Glomerular visceral epithelial cell (primary cell): ENCODE measurements around the gene GCC1.

Experiments used
- DNase-seq: peaks from one replicate; pipeline ENCODE4 v3.0.0-alpha.2; 2016; ENCODE audit errors: extremely low spot score

Gene GCC1, protein sequence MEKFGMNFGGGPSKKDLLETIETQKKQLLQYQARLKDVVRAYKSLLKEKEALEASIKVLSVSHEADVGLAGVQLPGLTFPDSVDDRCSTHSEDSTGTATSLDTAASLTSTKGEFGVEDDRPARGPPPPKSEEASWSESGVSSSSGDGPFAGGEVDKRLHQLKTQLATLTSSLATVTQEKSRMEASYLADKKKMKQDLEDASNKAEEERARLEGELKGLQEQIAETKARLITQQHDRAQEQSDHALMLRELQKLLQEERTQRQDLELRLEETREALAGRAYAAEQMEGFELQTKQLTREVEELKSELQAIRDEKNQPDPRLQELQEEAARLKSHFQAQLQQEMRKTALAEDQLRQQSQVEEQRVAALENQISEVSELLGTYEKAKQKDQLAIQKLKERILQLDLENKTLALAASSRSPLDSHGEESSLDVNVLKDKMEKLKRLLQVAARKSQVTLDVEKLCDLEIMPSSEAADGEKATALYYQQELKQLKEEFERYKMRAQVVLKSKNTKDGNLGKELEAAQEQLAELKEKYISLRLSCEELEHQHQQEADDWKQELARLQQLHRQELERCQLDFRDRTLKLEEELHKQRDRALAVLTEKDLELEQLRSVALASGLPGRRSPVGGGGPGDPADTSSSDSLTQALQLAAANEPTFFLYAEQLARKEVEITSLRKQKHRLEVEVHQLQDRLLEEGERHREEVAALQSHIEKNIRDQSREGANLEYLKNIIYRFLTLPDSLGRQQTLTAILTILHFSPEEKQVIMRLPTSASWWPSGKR

DNA sequence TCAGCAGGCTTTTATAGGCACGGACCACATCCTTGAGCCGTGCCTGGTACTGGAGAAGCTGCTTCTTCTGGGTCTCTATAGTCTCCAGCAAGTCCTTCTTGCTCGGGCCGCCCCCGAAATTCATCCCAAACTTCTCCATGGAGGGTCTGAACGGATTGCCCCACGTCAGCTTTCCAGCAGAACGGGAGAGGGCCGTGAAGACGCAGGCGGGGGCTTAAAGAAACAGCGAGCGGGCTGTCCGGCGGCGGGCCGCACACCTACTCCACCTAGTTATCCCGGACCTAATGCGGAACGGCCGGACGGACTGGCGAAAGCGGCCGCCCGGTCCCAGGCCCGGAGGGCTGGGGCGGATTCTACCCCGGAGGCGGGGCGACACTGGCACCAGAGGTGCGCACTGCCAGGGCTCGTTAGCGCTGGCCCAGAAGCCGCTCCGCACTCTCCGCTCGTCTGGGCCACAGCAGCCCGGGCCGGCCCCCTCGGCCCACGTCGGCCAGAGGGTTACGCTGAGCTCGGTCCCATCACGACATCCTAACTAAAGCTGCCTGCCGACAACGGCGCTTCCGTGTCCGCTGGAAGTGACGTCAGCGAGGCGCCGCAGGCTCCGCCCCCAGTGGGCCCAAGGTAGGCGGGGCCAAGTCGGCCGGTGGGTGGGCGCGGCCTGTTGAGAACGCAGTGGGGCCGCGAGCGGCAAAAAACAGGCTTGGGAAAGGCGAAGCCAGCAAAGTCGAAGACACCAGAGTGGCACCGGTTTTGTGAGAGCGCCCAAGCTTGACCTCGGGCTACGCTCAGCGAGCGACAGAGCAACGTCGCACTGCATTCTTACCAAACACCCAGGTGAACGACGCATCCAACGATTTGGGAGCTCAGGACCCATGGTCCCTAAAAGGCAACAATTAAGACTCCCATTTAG, at the start of gene GCC1:
Gene GCC1, minus strand, starts transcription at position 553 of the 910 bp plus-strand sequence. Its CDS starts 414 bp downstream, at position 139.
- DNase-seq, result peak; percentile 84

GRCh38 chr7:127632276-127632910, 47.0 kb upstream of the GCC1 start:
- no peak for DNase-seq

DNA sequence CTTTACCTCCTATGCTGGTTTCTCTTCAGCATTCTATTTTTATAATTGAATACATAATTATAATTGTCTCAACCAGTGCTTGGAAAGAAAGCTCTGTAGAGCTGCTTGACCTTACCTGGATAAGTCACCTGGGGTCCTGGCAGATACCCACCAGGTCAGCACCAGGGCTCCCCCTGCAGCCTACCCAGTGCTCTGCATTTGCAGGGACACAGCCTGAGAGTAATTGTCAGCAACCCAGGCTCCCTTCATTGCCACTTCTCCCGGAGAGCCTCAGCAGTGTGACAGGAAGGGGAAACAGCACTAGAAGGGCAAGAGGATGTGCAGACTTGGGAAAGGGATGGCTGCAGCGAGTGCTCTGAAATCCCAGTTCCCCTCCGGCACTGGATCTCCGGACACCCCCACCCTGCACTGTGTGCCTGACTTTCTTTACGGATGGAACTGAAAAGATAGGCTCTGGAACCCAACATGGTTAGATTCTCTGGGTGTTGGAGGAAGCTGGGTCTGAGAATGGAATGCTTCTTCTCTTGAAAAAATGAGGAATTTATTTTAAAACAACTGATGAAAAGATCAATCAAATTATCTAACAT, 44.0 kb upstream of the GCC1 start:
- DNase-seq, result no peak

GRCh38 chr7:127628445-127628844, 43.0 kb upstream of the GCC1 start:
- no peak for DNase-seq

- DNase-seq, result no peak
Measured at GRCh38 chr7:127625331-127625730, 39.9 kb upstream of the GCC1 start.

DNA sequence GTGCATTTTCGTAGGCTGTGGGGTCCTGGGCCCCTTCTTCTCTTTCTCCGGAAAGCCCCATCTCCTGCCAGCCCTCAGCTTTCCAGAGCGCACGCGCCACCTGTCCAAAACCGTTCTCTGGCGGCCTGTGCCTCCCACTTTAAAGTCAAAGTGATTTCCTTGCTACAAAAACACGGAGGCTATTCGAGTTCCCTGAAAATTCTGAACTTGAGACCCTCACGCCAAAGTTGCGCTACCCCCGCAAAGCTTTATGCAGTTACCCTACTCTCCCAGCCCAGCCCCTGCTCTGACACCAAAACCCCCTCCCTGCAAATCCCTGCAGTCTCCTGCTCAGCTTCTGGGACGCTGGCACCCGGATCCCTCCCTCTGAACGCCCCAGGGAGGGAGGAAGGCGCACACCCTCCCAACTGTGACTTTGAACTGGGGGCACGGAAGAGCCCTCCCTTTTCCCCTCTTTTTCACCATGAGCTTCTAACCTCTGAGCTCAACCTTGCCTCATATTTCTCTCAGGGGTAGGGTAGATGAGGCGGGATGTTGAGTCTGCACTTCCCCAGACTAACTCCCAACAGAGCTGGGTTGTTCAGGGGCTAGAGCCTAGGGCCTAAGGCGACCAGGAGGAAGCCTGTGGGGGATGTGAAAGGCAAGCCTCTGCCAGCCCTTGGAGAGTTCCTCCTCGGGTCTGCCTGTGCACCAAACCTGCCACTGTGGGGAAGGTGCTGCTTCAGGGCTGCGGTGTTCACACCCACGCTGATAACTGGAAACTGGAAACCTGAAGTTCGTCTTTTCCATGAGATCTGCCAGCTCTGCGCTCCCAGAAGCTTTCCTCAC, 35.2 kb upstream of the GCC1 start:
- no peak for DNase-seq

- DNase-seq, result no peak
Measured at GRCh38 chr7:127619681-127620405, 34.4 kb upstream of the GCC1 start.

DNA sequence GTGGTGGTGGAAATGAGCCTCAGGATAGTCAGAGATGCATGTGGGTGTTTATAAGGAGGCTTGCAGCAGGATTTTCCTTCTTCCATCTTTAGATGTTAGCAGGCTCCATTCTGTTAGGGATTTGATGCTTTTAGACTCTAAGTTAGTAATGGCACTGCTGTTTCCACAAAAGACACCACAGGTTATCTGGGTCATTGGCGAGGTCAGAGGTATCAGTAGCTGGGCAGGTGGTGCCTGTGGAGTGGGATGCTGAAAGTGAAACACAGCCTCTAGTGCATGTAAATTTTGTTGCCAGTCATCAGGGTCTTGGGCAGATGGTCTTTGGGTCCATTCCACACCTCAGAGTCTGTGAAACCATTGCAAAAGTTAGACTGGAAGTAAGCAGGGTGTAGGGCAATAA, 33.4 kb upstream of the GCC1 start:
- DNase-seq, result no peak

- DNase-seq, result no peak
Measured at GRCh38 chr7:127618042-127618441, 32.6 kb upstream of the GCC1 start, which contains the start of gene PAX4. Gene PAX4 (minus strand): TSS chr7:127618142. CDS start chr7:127615928, 2,214 bp downstream.

GRCh38 chr7:127616724-127617123, 31.3 kb upstream of the GCC1 start:
- no peak for DNase-seq

DNA sequence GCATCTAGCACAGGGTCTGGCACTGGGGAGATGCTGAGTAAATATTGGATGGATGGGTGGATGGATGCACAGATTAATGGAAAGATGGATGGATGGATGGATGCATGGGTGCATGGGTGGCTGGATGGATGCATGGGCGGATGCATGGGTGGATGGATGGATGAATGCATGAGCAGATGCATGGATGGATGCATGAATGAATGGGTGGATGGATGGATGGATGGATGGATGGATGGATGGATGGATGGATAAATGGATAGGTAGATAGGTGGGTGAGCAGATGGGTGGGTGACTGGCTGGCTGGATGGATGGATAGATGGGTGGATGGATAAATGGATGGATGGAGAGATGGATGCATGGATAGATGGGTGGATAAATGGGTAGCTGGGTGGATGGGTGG, 26.9 kb upstream of the GCC1 start:
- no peak for DNase-seq

DNA sequence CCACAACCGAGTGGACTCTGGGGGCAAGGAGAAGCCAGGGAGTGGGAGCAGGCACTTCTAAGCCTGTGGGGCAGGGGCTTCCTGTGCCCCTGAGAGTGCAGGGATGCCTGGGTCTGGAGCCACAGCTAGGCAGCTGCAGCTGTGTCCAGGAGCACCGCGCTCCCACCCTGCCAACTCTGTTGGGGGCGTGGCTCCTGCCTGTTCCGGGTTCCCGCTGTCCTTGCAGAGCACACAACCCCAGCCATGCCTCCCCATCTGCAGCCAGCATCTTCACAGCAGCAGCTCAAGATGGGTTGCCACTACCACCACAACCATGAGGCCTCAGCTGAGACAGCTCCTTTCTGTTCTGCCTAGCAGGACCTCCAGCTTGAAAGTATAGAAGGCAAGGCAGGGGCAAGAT, 23.9 kb upstream of the GCC1 start:
- no peak for DNase-seq

- no peak for DNase-seq
Measured at GRCh38 chr7:127608446-127608845, 23.1 kb upstream of the GCC1 start.

DNA sequence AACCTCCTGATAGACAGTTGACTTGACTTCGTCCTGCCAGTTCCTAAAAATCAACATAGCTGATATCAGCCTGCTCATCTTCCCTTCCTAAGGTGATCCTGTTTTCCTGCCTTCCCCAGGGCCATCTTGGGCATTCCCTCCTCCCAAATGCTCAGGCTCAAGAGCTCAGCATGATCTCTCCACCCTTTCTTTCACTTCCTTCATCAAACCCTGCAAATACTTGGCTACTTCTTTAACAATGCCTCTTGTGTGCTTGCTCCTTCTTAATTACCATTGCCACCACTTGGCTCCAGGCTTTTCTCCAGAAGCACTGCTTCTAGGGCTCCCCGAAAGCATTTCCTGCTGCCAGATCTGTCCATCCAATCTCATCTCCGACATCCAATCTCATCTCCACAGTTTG, 15.5 kb upstream of the GCC1 start:
- DNase-seq, result no peak

GRCh38 chr7:127598318-127598717, 12.9 kb upstream of the GCC1 start:
- DNase-seq, result no peak

DNA sequence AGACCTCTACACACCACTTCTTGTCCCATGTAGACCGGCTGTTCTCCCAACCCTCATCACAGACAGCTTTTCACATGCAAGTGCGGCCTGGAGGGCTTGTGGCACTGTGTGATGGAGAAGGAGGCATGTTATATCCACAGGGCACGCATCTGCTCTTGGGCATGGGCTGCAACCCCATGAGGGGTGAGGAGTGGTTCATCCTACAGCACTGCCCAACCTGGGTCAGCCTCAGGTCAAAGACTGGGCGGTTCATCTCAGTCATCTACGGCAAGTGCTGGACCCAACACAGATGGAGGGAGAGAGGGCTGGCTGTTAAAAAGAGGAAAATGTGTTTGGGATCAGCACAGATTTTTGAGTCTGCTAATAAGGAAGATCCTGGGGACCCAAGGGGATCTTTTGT, 10.3 kb upstream of the GCC1 start:
- DNase-seq, result no peak

GRCh38 chr7:127594490-127594889, 9.1 kb upstream of the GCC1 start:
- DNase-seq, result no peak

DNA sequence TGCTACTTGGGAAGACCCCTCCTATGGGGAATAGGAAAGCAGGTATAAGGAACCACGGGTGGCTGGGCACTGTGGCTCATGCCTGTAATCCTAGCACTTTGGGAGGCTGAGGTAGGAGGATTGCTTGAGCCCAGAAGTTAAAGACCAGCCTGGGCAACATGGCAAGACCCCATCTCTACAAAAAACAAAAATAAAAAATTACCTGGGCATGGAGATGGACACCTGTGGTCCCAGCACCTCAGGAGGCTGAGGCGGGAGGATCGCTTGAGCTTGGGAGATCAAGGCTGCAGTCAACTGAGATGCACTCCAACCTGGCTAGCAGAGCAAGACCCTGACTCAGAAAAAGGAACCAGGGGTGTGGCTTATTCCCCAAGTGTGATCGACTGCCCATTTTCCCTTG, 7.2 kb upstream of the GCC1 start:
- no peak for DNase-seq

DNA sequence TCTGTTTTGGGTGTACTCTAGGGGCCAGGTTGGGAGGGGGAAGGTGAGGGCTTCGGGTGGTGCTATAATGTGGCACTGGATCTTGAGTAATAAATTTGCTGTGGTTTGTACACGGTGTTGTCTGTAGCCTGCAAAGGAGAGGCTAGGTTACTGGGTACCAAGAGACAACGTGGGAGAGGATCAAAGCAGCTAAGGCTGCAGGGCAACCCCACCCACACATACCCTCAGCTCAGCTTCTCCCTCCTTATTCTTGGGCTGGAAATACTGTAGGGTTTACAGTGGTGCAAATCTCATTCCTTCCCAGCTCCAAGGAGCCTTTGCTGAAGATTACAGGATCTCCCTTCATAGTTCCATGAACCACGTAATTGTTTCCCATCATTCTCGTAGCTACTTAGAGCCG, 6.2 kb upstream of the GCC1 start:
- DNase-seq, result no peak

DNA sequence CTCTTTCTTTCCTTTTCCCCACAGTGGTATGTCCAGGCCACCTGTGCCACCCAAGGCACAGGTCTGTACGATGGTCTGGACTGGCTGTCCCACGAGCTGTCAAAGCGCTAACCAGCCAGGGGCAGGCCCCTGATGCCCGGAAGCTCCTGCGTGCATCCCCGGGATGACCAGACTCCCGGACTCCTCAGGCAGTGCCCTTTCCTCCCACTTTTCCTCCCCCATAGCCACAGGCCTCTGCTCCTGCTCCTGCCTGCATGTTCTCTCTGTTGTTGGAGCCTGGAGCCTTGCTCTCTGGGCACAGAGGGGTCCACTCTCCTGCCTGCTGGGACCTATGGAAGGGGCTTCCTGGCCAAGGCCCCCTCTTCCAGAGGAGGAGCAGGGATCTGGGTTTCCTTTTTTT, 5.8 kb upstream of the GCC1 start:
- no peak for DNase-seq
